Urinary bladder (tissue), 4 donors: ENCODE measurements around the gene PHF24. TPM values are rescaled to one million over a fixed set of nuclear protein-coding genes. Genes with fewer than 3 reads are reported as not detected.

Experiments
- DNase-seq: peaks from one replicate; pipeline ENCODE4 v3.0.0-alpha.2; 2015; ENCODE audit errors: extremely low spot score
- H3K27ac ChIP-seq: one replicate; pipeline ENCODE4 v1.5.1; 2013; ENCODE audit warnings: low read depth, mild to moderate bottlenecking, moderate library complexity
- H3K36me3 ChIP-seq: one replicate; pipeline ENCODE4 v1.6.1; 2013; ENCODE audit warnings: mild to moderate bottlenecking, moderate library complexity; ENCODE audit not compliant: insufficient read depth
- H3K4me1 ChIP-seq: one replicate; pipeline ENCODE4 v1.6.1; 2013; ENCODE audit warnings: mild to moderate bottlenecking, moderate library complexity; ENCODE audit not compliant: insufficient read depth
- H3K4me3 ChIP-seq: one replicate; pipeline ENCODE4 v1.5.1; 2013; ENCODE audit warnings: low read depth, low read length
- WGBS: extraction: QIAGEN DNeasy Blood & Tissue Kit; methylation state at CpG from one replicate; pipeline ENCODE4 v1.1.7; 2013; 5-methylcytosine and 5-hydroxymethylcytosine counted together
- polyA plus RNA-seq: library from polyadenylated mRNA; stranded (reverse); fragments of 200-250 nt; gene quantifications from one replicate; pipeline ENCODE4 v1.2.3, GENCODE V29; 2013
- total RNA-seq: library from RNA; depleted of rRNA; stranded (reverse); fragments of >200 nt; gene quantifications from one replicate; pipeline ENCODE4 v1.2.3, GENCODE V29; 2014
- donor health status: healthy with polysubstance abuse.
- donor health status: healthy.

The PHF24 gene
- total and polyA plus RNA-seq, 2 donors = 0.18 to 0.69 TPM

GRCh38 chr9:34963552-34963951 lies 5.5 kb downstream of the PHF24 start:
- Histone ChIP-seq H3K27ac (no peak overlapping the region), H3K4me1 (no peaks in the 10 kb centered on the region), H3K4me3 (no peak overlapping the region), H3K36me3 (no peaks in the 10 kb centered on the region)
- no peak for DNase-seq
- WGBS = 67% methylated on average over 2 of the region's 2 CpGs

- Histone ChIP-seq H3K4me1 (no peaks in the 10 kb centered on the region), H3K36me3 (no peaks in the 10 kb centered on the region), H3K4me3 (no peak overlapping the region), H3K27ac (no peak overlapping the region)
- DNase-seq = no peak
- WGBS = 71% methylated on average over 3 of the region's 3 CpGs
Observed at GRCh38 chr9:34964458-34964857, 6.4 kb downstream of the PHF24 start.

GRCh38 chr9:34971146-34971811 lies 13.2 kb downstream of the PHF24 start:
- Histone ChIP-seq H3K27ac (no peak overlapping the region), H3K4me1 (no peaks in the 10 kb centered on the region), H3K36me3 (no peaks in the 10 kb centered on the region), H3K4me3 (no peak overlapping the region)
- no peak for DNase-seq
- WGBS = 93% methylated on average over 21 of the region's 21 CpGs

GRCh38 chr9:34974664-34975063 lies 16.6 kb downstream of the PHF24 start:
- no peak for DNase-seq
- Histone ChIP-seq H3K4me1 (no peaks in the 10 kb centered on the region), H3K4me3 (no peak overlapping the region), H3K36me3 (no peaks in the 10 kb centered on the region), H3K27ac (no peak overlapping the region)
- WGBS = 94% methylated on average over 2 of the region's 2 CpGs

GRCh38 chr9:34976441-34976840 lies 18.4 kb downstream of the PHF24 start:
- DNase-seq = no peak
- Histone ChIP-seq H3K27ac (no peak overlapping the region), H3K36me3 (no peaks in the 10 kb centered on the region), H3K4me3 (no peak overlapping the region), H3K4me1 (no peaks in the 10 kb centered on the region)
- 88% methylated on average over 11 of the region's 11 CpGs for WGBS

- H3K4me1 ChIP-seq = no peaks in the 10 kb centered on the region
- no peak overlapping the region for H3K27ac ChIP-seq
- no peak overlapping the region for H3K4me3 ChIP-seq
- DNase-seq = no peak
- 87% methylated on average over 11 of the region's 11 CpGs for WGBS
- no peaks in the 10 kb centered on the region for H3K36me3 ChIP-seq
Observed at GRCh38 chr9:34976992-34977391, 18.9 kb downstream of the PHF24 start.

GRCh38 chr9:34980181-34980761 lies 22.2 kb downstream of the PHF24 start:
- 69% methylated on average over 11 of the region's 11 CpGs for WGBS
- DNase-seq = no peak
- Histone ChIP-seq H3K36me3 (no peaks in the 10 kb centered on the region), H3K27ac (no peak overlapping the region), H3K4me1 (no peaks in the 10 kb centered on the region), H3K4me3 (no peak overlapping the region)

DNA sequence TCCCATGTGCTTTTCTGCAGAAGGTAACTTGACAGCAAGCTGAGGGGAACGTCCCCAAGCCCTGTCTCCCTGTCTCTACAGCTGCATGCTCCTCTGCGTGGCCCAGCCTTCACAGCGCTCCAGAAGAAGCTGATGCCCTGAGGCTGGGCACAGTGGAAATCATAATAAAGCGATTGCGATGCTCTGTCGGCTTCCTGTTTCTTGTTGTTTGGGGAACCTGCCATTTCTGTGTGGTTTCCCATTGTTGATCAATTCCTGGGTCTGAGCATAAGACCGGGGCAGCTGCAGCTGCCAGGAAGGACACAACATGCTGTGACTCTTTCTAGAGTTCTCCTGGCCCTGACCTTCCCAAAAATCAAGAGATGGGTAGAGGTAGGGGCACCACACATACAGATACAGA lies 24.3 kb downstream of the PHF24 start:
- no peak overlapping the region for H3K27ac ChIP-seq
- no peaks in the 10 kb centered on the region for H3K4me1 ChIP-seq
- no peak for DNase-seq
- no peak overlapping the region for H3K4me3 ChIP-seq
- WGBS = 69% methylated on average over 7 of the region's 7 CpGs
- H3K36me3 ChIP-seq = no peaks in the 10 kb centered on the region

GRCh38 chr9:34983209-34983608 lies 25.1 kb downstream of the PHF24 start:
- Histone ChIP-seq H3K36me3 (no peaks in the 10 kb centered on the region), H3K4me1 (no peaks in the 10 kb centered on the region), H3K4me3 (no peak overlapping the region), H3K27ac (no peak overlapping the region)
- 81% methylated on average over 2 of the region's 2 CpGs for WGBS
- no peak for DNase-seq

GRCh38 chr9:34984049-34984448 lies 26.0 kb downstream of the PHF24 start:
- Histone ChIP-seq H3K36me3 (no peaks in the 10 kb centered on the region), H3K4me1 (no peaks in the 10 kb centered on the region), H3K4me3 (no peak overlapping the region), H3K27ac (no peak overlapping the region)
- DNase-seq = no peak
- WGBS = 0% methylated on average over 1 of the region's 1 CpG

DNA sequence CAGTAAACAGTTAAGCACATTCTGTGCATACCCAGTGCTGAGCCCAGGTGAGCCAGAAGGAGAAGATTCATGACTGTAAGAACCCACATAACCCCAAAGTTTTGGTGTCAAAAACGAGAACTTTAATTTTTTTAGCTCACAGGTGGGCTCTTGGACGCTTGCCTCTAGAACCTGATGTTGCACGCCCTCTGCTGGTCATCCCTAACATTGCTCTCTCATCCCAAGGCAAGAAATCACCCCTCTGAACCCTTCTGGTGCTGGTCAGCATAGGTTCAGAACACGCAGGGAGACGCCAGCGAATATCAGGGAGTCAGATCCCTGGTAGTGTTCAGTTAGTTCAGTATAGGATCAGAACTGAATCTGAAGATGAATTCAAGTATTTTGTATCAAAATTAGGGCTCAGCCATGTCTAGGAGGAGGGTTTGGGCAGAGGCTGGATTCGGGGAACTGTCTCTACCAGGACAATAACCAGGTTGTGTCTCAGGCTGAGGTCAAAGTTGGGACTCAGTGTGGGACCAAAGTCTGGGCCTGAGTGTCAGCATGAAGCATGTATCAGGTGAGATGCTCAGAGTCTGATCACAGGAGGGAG lies 27.3 kb downstream of the PHF24 start:
- DNase-seq = no peak
- no peaks in the 10 kb centered on the region for H3K4me1 ChIP-seq
- 16% methylated on average over 7 of the region's 7 CpGs for WGBS
- no peak overlapping the region for H3K27ac ChIP-seq
- no peaks in the 10 kb centered on the region for H3K36me3 ChIP-seq
- H3K4me3 ChIP-seq = no peak overlapping the region

DNA sequence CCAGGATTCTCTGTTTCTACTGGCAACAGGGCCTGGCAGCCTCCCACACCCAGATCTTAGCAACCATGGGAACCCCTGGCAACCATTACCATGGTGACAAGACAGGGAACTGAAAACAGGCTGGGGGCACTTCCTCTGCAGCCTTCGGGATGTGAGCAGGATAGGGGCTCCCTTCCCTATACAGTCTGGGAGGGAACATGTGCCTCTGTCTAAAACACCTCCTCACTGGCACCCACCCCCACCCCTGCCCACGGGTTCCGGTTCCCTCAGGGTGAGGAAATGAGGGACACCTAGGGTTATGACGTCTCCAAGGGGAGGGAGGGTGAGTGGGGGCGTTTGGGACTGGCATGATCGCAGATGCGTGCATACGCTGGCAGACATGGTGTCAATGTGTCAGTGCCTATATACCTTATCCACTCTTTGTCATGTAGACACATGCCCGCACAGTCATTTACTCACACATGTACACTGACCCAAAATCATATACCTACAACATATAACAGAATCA lies 28.5 kb downstream of the PHF24 start:
- no peaks in the 10 kb centered on the region for H3K4me1 ChIP-seq
- H3K36me3 ChIP-seq = no peaks in the 10 kb centered on the region
- no peak overlapping the region for H3K4me3 ChIP-seq
- 42% methylated on average over 9 of the region's 9 CpGs for WGBS
- H3K27ac ChIP-seq = no peak overlapping the region
- no peak for DNase-seq

- Histone ChIP-seq H3K4me1 (no peaks in the 10 kb centered on the region), H3K27ac (no peak overlapping the region), H3K36me3 (no peaks in the 10 kb centered on the region), H3K4me3 (no peak overlapping the region)
- 80% methylated on average over 7 of the region's 7 CpGs for WGBS
- DNase-seq = no peak
Observed at GRCh38 chr9:34987160-34987901, 29.2 kb downstream of the PHF24 start.
